SU-DHL-6 (cell line): ENCODE data around the gene ARAP1.

Source experiments
- CTCF ChIP-seq: fragments of 200-600 bp; sonication (generic); IDR thresholded peaks from one replicate; pipeline ENCODE4 v1.5.1; 2017; ENCODE audit warnings: antibody characterized with exemption, mild to moderate bottlenecking, low read length, moderate library complexity; ENCODE audit not compliant: insufficient read depth, poor library complexity, severe bottlenecking
- EZH2phosphoT487 ChIP-seq: fragments of 200-600 bp; sonication (generic), shearing (Covaris generic); conservative IDR thresholded peaks from 2 replicates; pipeline ENCODE4 v1.6.1; 2018; ENCODE audit warnings: mild to moderate bottlenecking, antibody characterized with exemption, low read length, moderate library complexity, mixed read lengths

DNA sequence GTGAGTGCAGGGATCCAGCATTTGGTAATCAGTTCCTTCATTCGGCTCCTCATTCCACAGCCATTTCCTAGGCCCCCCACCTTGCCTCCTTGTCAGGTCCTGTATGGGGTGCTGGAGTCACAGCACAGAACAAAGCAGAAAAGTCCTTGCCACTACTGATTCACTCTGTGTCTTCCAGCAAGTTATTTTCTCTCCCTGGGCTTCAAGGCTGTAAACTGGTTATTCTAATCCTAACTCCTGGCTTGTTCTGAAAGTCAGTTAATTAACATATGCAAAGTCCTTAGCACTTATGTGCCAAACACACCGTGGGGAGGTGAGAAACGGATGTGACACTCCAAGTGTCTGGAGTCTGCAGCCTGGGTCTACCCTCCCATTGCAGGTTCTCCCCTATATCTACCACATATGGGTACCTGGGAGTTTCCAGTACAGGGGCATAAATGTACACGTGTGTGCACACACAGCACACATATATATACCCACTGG lies 47.4 kb downstream of the ARAP1 start:
- TF ChIP-seq CTCF (no peak), EZH2phosphoT487 (no peak)
